ENCODE data around the gene LYPD6B.

- TF ChIP-seq CTCF (conservative IDR thresholded peaks at IDR 0.05; ENCODE audit: low read length) = no peak
- TF ChIP-seq EZH2phosphoT487 (IDR thresholded peaks at IDR 0.05; ENCODE audit: borderline replicate concordance) = no peak
These were observed 43.6 kb downstream of the LYPD6B start for GRCh38 chr2:149082079-149082478.

Data from Loucy (cell line).